Stimulated activated CD4-positive, alpha-beta T cell treated with anti-CD3 and anti-CD28 coated beads, Interleukin-12 subunit alpha, Interleukin-12 subunit beta, amount 100 ng/mL, for 24 hours (primary cell): ENCODE measurements around the gene ACTR8.

Experiments
- DNase-seq, 2 experiments: peaks; one replicate each; pipeline ENCODE4 v3.0.0-alpha.2; 2020; ENCODE audit warnings: low read depth in 2 of 2

The ACTR8 gene

DNA sequence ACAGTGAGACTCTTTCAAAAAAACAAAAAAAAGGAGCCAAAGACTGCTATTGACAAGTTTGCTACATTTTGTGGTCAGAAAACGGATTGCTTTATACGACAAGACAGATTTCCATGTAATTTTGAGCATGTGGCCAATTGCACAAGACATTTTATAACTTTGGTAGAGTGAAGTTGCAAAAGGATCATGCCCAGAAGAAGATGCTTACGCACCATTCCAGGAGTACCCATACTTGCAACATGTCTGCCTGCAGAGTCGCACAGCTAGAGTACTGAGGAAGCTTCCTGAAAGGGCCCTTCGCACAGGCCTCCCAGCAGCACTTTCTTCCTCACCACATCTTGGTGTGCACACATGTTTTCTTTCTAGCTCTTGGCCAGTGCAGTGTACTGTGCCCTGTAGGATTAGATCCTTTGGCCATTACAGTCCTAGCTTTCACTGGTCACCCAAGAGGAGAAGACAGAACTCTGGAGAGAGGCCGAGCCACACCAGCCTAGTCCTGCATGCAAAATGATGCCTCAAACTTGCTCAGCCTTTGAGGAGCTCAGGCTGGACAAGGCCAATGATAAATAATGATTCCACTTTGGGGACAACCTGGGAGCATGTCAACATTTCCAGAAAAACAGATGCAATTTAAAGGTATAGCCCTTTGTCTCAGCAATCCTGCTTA is 47.4 kb downstream of the ACTR8 start:
- no peak for DNase-seq

DNA sequence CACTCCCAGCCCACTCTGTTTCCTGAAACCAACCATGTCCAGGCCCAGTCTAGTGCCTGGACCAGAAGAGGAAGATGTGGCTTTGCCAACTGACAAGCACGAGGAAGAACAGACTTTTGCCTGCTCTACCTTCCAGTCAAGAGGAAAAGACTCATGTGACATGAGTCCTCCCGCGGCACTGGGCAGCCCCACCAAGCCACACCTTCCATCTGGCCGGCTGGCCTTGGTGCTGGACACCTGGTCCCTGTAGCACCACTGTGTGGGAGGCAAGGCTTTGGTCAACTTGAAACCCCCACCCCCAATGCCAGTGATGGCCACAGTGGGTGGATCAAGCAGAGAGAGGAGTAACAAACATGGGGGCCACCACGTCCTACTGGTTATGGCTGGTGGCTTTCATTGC is 48.3 kb downstream of the ACTR8 start:
- DNase-seq: no peak

DNA sequence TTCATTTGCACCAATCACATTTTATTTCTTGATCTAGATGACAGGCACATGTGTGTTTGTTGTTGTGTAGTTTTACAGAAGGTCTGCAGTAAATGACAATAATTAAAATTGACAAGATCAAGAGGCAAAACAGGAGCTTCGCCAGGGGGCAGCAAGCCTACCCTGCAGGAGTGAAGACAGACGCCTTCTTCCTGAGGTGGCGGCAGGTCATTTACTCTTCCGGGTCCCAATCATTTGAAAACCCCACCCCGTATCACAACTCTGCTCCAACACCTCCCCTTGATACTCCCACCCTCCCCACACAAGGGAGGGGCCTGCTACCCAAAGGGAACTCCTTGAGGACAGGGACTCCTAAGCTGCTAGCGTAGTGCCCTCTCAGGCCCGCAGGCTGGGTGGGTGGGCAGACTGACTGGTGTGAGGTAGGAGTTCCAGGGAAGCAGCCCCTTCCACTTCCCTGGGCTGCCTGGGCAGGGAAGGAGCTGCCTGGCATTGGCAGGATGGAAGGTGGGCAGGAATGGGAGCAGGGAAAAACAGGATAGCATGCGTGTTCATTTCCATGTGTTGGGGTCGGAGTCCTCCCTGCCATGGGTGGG is 48.8 kb downstream of the ACTR8 start:
- DNase-seq: no peak

DNA sequence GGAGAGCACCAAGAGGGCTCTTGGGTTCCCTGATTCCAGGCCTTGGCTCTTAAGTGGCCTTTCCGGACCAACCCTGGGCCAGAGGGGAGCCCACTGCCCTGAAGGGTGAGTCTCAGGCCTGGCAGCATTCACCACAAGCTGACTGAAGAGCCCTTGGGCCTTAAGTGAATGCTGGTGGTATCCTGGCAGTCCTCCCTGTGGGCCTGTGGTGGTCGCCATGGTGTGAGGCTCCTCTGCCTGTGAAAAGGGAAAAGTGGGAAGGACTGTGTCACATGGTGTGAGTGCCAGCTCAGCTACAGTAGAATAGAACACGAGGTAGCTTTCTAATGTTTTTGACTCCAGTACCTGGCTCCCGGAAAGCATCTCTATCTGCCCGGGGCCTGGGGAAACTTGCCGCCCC is 51.0 kb downstream of the ACTR8 start:
- DNase-seq: no peak

DNA sequence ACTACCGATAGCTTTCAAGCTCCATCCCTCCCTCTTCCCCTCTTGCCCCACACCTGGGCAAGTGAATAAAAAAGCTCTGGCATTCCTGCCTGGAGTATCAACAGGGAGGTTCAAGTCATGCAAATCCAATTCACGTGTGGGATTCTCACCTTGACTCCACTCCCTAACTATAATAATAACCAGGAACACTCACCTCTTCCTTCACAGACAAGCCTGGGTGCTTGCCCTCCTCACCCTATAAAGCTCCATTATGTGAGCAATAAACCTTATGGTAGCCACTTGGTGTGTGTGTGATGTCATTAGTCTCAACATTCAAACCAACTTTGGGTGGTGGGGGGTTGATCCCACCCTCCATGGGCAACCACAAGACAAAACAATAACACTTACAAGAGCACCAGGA is 52.3 kb downstream of the ACTR8 start:
- no peak for DNase-seq

DNA sequence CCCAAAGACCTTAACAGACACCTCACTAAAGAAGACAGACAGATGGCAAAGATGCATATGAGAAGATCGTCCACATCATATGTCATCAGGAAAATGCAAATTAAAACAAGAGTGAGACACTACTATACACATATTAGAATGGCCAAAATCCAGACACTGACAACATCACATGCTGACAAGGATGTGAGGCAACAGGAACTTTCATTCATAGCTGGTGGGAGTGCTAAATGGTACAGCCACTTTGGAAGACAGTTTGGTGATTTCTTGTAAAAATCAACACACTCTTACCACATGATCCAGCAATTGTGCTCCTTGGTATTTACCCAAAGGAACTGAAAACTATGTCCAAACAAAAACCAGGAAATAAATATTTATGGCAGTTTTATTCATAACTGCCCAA is 53.4 kb downstream of the ACTR8 start:
- no peak for DNase-seq

DNA sequence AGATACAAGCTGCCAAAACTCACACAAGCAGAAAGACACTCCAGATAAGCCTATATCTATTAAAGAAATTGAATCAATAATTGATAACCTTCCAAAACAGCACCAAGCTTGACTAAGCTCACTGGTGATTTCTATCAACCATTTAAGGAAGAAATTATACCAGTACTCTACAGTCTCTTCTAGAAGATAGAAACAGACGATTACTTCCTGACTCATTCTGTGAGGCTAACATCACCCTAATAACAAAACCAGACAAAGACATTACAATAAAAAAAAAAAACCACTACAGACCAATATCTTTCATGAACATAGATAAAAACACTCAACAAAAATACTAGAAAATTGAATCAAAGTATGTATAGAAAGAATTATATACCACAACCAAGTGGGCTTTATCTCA is 55.9 kb downstream of the ACTR8 start:
- no peak for DNase-seq

DNA sequence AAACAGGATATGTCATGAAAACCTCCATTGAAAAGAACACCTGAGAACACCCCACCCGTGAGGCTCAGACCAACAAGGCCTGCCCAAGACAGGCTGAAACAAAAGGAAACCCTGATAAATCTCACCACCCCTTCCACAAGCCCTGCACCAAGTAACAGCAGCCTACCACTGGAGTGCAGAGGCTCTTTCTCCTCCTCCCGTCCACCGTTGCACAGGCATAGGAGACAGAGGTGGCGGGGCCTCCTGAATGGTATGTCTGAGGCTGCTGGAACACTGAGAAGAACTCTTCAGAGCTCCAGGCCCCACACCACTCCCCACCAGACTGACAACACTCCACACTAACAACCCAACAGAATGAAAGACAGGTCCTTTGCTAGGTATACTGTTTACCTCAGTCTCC is 57.2 kb downstream of the ACTR8 start:
- no peak for DNase-seq

DNA sequence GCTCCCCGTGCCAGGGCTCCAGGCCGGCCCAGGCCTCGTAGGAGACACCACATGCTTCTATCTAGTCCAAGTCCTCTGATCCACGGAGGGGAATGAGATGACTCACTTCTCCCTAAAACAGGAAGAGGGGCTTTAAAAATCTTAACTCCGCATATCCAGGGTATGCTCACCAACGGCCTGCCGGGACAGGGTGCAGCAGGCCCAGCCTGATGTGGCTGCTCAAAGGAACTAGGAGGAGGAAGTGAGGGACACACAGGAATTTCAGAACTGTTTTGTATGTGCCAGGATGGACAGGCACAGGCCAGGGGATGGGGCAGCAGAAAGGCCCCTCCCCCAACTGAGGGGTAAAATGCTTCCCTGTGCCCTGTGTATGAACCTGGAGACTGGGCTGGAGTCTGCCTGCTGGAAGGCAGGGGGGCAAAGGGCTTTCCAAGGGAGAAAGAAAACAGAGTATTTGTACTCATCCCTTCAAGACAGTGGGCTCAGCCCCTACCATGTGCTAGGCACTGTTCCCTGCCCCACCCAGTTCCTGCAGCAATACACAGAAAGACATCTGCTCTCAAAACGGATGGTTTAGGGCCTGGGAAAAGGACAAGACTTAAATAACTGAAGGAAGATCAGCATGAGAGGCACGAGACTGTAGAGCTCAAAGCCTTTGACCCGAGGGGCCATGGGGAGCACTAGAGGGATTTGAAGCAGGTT is 57.8 kb downstream of the ACTR8 start:
- no peak for DNase-seq

DNA sequence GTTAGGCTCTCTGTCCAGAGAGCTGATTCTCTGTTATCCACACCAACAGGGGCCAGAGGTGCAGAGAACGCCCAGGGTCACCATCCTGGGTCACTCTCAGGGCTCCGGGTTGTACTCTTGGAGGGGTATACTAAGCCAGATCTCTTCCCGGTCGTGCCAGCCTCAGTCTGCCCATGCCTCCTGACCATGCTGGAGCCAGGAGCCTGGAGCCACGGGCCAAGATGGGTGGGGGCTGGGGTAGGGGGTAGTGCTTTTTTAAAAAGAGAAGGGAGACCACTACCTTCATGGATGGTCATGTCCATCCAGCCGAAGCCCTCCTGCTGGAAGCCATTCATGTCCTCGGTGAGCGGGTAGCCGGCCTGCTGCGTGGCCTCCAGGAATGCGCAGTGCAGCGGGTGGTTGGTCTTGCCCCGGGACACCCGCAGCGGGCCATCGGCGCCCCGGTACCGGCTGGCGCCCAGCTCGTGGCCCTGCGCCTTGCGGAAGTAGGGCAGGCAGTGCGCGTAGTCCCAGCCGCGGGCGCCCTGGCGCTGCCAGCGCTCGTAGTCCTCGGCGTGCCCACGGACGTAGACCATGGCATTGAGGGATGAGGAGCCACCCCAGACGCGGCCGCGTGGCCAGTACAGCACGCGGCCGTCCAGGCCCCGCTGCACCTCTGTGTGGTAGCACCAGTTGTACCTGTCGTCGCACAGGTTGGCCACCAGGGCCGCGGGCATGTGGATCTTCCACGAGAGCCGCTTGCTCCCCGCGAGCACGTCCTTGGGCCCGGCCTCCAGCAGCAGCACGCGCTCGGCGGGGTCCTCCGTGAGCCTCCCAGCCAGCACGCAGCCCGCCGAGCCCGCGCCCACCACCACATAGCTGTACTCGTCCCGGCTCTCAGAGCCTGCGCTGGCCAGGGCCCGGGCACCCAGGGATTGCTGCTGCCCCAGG is 58.7 kb downstream of the ACTR8 start:
- DNase-seq: no peak

DNA sequence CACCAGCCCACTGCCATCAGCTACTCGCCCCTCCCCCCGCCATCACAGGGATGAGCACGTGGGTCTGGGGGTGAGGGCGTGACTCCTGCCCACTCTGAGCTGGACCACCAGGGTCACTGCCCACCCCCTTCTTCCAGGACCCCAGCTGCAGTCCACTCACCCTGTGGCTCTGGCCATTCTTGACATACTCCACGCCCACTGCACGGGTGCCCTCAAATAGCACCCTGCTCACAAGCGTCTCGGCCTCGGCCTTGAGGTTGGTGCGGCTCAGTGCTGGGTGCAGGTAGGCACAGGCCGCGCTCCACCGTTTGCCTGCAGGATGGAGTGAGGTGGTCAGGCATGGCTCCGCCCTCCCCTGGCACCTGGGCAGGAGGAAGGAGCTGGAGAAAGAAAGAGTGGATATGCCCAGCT is 59.6 kb downstream of the ACTR8 start:
- DNase-seq: no peak

DNA sequence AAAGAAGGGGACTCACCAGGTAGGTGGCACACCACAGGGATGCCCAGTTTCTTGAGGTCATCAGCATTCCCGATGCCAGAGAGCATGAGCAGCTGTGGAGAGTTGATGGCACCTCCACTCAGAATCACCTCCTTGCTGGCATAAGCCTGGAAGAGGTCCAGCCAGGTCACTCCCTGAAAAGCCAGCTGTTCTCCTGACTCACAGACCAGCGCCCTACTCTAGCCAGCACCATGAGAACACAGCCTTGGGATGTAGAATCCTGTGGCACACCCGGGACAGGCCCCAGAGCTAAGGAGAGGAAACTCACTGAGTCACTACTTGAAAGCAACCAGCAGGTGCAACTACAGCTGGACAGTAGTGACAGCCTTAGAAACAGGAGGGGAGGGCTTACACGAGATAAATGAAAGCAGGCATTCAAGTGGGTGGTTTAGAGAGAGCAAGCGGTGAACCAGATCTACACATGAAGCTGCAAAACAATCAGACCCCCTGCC is 60.3 kb downstream of the ACTR8 start:
- DNase-seq: no peak

DNA sequence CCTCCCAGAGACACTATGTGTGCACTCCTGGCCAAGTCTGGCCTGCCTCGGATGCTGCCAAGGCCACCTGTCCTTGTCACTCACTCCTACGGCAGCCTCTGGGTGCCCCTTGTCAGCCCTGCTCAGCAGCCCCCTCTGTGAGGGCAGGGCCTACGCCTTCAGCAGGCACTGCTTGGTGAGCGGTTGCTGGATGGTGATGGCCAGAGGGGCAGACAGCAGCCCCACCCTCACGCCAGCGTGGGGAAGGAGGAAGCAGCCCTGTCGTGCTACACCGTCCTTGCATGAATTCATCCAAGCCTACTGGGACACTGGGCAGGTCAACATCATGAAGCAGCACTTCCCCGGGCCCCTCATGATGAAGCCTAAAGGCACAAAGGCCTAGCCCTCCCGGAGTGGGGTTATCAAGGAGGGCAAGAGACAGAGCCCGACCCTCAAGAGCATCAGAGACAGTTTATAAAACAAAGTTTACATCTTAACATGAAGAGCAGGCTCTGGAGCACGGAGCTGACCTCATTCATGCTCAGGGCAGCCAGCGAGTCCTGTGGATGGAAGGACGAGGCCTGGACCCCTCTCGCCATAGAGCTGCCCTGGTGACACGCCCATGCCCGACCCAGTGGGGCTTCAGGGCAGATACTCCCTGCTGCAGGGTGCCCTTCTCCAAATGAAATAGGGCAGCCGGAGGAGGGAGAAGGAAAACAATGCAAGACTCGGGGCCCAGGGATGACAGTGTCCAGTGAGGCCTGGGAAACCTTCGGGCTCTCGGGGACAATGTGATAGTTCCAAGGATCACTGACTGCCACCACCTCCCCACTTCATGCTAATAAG is 61.0 kb downstream of the ACTR8 start:
- DNase-seq: no peak

DNA sequence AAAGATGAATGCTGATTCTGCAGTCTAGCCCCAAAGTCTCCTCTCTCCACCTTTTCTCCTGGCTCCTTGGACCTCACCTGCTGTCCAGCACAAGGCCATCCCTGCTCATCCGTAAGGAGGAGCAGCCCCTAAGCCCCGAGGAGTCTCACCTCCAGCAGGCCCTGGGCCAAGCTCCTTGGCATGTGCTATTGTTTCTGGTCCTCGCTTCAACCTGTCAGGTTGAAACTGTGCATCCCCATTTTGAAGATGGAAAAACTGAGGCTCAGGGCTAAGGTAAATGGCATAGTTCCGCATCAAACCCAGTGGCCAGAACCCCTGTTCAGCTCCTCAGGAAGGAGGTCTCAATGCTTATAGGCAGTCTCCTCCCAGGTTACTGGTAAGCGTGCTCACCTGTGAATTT is 61.9 kb downstream of the ACTR8 start:
- no peak for DNase-seq

DNA sequence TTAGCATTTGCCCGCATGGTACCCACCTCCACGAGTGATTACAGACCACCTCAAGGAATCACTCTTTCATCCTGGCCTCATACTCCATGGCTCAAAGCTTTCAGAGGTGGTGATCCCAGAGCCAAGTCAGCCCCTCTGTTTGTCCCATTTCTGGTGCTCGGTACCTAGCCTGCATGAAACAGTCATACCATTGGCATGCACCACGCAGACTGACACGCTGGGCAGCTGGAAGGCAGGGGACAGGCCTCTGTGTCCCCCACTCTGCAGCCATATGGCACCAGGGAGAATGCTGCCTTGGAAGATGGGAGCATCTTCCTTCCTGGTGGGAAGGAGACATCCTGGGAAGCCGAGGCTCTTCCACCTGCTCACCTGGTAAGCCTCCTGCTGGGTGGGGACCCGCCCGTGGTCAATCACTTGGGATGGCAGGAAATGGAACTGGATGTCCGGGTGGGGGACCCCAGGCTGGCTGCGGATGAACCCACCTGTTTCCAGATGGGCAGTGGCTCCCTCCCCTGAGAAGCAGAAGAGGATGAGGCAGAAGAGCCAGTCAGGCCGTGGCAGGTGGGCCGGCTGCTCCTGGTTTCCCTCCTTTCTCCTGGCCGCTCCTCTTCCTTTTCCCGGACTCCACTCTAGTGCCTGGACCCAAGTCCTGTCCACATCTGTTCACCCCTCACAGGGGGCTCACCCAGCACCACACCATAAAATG is 62.6 kb downstream of the ACTR8 start:
- DNase-seq: no peak

DNA sequence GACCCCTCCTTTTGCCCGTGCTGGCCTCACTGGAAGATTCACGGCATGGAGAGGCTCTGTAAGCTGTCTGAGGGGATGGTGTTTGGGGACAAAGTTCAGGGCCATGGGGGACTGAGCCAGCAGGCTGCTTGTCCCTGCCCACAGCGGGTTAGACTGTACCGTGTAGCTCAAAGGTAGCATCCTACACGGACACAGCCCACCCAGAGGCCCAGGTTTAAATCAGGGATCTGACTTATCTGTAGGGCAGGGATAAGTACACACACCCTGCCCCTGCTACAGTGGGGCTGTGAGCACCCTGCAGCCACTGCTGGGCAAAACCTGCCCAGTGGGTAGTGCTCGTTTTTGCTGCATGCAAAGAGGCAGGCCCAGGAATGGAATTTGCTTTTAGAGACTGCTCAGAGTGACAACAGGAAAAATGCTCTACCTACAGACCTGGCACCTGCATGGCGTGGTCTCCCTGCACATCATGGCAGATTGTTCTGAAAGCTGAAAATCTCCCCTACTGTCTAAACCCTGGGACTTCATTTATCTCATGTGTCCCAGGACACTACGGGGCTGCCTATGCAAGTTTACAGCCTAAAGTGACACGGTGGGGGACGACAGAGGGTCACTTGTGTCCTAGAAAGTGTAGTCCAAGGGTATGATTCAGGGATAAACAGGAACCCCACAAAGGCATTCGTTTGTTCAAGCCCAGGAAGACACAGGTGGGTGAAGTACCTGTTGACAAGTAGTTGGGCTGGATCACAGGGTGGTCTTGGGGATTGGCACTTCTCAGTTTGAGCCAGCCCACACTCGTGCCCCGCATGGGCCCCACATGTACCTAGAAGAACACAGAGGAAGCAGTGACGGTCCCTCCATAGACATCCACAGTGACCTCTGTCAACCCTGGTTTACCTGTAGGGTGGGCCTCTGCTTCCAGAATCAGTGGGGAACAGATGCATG is 63.5 kb downstream of the ACTR8 start:
- DNase-seq: no peak

DNA sequence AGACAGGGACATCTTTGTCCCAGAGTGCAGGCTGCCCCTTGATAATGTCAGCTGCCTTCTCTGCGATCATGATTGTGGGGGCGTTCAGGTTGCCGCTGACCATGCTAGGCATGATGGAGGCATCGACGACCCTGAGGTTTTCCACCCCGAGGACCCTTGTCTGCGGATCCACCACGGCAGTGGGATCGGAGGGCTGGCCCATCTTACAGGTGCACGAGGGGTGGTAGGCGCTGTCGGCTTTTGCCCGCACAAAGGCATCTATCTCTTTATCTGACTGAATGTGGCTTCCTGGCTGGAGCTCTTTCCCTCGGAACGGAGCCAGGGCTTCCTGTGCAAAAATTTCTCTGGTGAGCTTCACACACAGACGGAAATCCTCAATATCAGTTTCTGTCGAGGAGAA is 64.1 kb downstream of the ACTR8 start:
- DNase-seq: no peak

DNA sequence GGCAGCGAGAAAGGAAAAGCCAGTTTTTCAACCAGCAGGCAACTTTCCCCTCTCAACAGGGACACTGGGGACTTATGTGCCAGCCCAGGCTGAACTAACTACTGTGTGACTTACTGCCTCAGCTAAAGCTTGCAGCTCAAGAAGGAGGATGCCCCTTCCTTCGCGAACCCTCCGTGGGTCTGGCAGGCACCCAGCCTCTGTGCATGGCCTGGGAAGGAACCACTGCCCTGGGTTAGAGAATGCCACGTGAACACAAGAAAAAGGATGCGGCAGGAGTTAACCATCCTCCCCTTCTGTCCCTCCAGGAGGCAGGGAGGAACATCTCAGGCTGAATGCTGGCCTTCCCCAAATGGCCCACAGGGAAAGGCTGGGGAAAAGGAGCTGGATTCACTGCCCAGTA is 64.7 kb downstream of the ACTR8 start:
- no peak for DNase-seq
